Neural progenitor cell (in vitro differentiated cells): Measurements from ENCODE around the gene CUEDC1.

Source experiments
- EZH2 ChIP-seq: fragments of 200-600 bp; sonication (generic); IDR thresholded peaks from 2 replicates; pipeline ENCODE4 v1.6.1; 2017; ENCODE audit warnings: antibody characterized with exemption, mild to moderate bottlenecking, moderate library complexity
- TF ChIP-seq, protein P1 (sequence below): fragments of 200-600 bp; sonication (generic); IDR thresholded peaks from 2 replicates; pipeline ENCODE4 v1.5.1; 2017; ENCODE audit warnings: antibody characterized with exemption, mild to moderate bottlenecking

DNA sequence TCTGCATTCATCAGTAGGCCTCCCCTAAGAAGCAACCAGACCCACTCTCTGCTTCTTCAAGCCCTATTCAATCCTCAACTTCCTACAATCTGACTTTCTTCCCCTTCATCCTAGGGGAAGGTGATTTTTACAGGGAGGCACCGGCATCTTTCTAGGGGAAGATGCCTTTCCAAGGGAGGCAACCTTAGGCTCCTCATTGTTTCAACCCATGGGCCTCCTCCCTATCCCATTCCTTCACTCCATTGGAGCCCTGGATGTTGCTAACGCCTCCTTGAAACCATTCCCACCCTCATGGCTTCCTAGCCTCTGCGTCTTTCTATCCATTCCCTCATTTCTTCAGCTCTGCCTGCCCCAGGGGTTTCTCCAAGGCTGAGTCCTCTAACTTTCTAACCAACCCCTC lies 2.7 kb upstream of the CUEDC1 start:
- TF ChIP-seq, protein P1, sequence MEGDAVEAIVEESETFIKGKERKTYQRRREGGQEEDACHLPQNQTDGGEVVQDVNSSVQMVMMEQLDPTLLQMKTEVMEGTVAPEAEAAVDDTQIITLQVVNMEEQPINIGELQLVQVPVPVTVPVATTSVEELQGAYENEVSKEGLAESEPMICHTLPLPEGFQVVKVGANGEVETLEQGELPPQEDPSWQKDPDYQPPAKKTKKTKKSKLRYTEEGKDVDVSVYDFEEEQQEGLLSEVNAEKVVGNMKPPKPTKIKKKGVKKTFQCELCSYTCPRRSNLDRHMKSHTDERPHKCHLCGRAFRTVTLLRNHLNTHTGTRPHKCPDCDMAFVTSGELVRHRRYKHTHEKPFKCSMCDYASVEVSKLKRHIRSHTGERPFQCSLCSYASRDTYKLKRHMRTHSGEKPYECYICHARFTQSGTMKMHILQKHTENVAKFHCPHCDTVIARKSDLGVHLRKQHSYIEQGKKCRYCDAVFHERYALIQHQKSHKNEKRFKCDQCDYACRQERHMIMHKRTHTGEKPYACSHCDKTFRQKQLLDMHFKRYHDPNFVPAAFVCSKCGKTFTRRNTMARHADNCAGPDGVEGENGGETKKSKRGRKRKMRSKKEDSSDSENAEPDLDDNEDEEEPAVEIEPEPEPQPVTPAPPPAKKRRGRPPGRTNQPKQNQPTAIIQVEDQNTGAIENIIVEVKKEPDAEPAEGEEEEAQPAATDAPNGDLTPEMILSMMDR = no peak
- TF ChIP-seq EZH2 = no peak
